ENCODE data around the gene TTLL4.

DNA sequence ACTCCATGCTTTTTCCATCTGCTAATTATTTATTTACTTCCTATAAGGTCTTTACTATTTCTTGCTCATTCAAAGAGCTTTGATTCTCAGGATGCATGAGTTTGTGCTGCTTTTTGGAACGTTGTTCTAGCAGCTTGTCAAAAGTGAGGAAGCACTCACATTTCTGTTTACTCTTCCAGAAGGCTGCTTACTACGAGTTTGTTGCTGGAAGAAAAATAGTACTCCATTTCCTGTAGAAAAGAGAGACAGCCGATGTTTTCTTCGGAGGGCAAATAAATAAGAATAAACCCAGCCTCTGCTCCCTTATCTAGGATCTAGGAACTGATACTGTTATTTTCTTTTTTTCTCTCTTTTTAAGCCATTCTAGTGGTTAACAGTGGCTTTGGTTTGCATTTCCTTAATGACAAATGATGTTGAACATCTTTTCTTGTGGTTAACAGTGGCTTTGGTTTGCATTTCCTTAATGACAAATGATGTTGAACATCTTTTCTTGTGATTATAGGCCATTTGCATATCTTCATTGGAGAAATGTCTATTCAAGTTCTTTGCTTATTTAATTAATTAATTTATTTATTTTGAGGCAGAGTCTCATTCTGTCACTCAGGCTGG, 91.9 kb downstream of the TTLL4 start:
- no peak for TF ChIP-seq POLR2AphosphoS5 (IDR thresholded peaks at IDR 0.05; ENCODE audit: low read depth, low read length)
- no peak for TF ChIP-seq POLR2A (IDR thresholded peaks at IDR 0.05; ENCODE audit: low read depth, low read length)
- no peak for TF ChIP-seq TAF1 (IDR thresholded peaks at IDR 0.05; ENCODE audit: low read depth, low read length)
- TF ChIP-seq SPI1 (IDR thresholded peaks at IDR 0.05; ENCODE audit: low read depth, low read length), result no peak

All from GM12891 (cell line).